Measurements from ENCODE around the gene TMF1. TPM values are rescaled to one million over a fixed set of nuclear protein-coding genes. Genes with fewer than 3 reads are reported as not detected.

Gene TMF1
- total RNA-seq, 2 donors from 2014 or later: 32.2 to 41.9 TPM

DNA sequence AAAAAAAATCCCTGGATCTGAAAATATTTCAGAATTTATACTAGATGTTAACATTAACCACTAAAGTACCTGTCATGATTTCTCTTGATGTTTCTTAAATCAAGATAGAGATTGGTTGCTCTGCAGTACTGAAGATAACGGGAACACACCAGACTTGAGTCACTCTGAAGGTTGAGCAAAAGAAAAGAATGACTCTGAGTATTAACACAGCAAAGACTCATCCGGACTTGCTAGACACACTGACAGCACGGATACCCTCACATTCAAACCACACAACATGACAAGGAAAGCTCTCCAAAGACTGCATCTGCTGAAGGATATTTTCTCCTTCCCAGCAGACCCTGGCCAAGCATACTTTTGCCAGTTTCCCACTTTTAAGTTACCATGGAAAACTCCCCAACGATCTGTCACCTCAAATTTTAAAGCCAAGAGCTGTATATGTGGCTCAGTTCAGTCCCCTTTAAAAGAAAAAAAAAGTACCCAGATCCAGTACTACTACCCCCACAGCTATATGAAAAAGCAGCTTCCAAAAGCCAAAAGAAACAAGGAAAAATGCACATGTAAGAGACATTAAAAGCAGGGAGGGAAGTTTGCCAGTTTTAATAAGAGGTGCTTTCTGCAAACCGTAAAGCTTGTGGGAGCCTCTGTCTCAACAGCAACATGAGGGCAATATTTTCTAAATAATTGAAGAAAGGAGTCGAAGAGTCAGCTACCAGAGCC lies 46.9 kb downstream of the TMF1 start:
- Mint-ChIP-seq H3K4me1 (ENCODE audit: low read depth) (no peaks in the 10 kb centered on the region), H3K4me3 (no peak overlapping the region), H3K27me3 (ENCODE audit: low read depth) (no peaks in the 10 kb centered on the region), H3K27ac (no peak overlapping the region), H3K36me3 (ENCODE audit: insufficient read depth in 2 of 2) (peaks cover 3 to 7% of the 10 kb centered on the region in 2 donors), H3K9me3 (no peaks in the 10 kb centered on the region)
- ATAC-seq (replicated peaks in 1 of 2) (no peak), DNase-seq (no peak)

DNA sequence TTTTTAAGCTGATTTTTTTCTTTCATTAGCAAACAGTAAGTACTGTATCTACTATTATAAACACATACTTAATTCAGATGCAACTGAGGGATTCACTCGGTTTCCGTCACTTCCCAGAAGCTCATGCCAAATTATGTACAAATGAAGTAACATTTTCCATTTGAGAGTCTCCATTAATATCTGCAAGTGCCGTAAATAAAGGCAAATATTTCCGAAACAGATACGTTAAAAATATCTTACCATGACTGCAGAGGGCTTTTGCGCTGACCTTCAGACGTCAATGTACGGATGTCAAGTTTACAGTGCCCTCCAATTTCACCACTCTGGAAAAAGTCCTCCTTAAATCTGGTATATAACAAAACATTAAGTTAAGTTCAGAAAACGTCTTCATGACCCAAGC lies 48.0 kb downstream of the TMF1 start:
- Mint-ChIP-seq H3K4me1 (ENCODE audit: low read depth) (no peaks in the 10 kb centered on the region), H3K36me3 (ENCODE audit: insufficient read depth in 2 of 2) (peaks cover 3 to 7% of the 10 kb centered on the region in 2 donors), H3K4me3 (no peak overlapping the region), H3K27ac (no peak overlapping the region), H3K9me3 (no peaks in the 10 kb centered on the region), H3K27me3 (ENCODE audit: low read depth) (no peaks in the 10 kb centered on the region)
- DNase-seq (no peak), ATAC-seq (replicated peaks in 1 of 2) (no peak)

DNA sequence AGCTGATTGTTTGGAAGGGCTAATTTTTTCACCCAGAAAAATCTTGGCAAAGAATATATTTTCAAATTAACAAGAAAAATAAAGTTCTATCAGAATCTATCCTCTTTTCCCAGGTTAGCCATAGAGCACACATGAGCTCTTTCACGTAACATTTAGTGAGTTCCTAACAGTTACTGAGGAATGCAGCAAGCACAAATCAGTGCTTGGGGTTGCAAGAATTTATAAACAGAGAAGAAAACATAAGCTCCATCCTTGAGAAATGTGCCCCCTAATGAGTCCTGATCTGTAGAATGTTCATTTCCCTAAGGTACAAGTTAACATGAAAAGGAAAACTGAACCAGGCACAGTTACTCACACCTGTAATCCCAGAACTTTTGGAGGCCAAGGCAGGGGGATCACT lies 52.5 kb downstream of the TMF1 start:
- Mint-ChIP-seq H3K4me3 (no peak overlapping the region), H3K27me3 (ENCODE audit: low read depth) (no peaks in the 10 kb centered on the region), H3K4me1 (ENCODE audit: low read depth) (peaks cover 7% of the 10 kb centered on the region), H3K27ac (peak overlapping the region; percentile 80), H3K36me3 (ENCODE audit: insufficient read depth in 2 of 2) (peaks cover 8% of the 10 kb centered on the region in 2 donors), H3K9me3 (no peaks in the 10 kb centered on the region)
- ATAC-seq (replicated peaks in 1 of 2) (no peak), DNase-seq (no peak)

DNA sequence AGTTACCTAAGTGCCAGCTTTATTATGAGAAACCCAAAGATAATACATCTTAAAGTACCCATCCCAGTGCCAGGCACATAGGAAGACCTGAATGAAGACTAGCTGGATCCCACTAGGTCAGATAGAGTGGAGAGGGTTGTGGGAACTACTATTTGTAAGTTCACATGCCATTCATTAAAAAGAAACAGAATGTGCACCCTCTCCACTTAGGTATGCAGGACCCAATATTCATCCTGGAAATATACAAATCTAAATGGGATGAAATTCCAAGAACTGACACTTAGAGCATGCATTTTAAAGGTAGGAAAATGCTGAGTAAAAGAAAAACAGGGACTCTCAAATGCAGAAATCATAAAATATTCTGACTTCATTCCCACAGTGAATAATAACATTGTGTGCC lies 53.0 kb downstream of the TMF1 start:
- no peak for ATAC-seq (replicated peaks in 1 of 2)
- no peak for DNase-seq
- Mint-ChIP-seq H3K27me3 (ENCODE audit: low read depth) (no peaks in the 10 kb centered on the region), H3K9me3 (no peaks in the 10 kb centered on the region), H3K27ac (no peak overlapping the region), H3K36me3 (ENCODE audit: insufficient read depth in 2 of 2) (peaks cover 8% of the 10 kb centered on the region in 2 donors), H3K4me1 (ENCODE audit: low read depth) (peaks cover 7% of the 10 kb centered on the region), H3K4me3 (no peak overlapping the region)

- H3K27ac Mint-ChIP-seq: peak overlapping the region; percentile 38
- peak overlapping the region in 1 of 2 donors; percentile 59 for H3K4me3 Mint-ChIP-seq
- H3K4me1 Mint-ChIP-seq (ENCODE audit: low read depth): peaks cover 7% of the 10 kb centered on the region
- H3K36me3 Mint-ChIP-seq (ENCODE audit: insufficient read depth in 2 of 2): peaks cover 13% of the 10 kb centered on the region in 2 donors
- DNase-seq: no peak
- H3K27me3 Mint-ChIP-seq (ENCODE audit: low read depth): no peaks in the 10 kb centered on the region
- no peaks in the 10 kb centered on the region for H3K9me3 Mint-ChIP-seq
- peak; percentile 77 to 84 for ATAC-seq (replicated peaks in 1 of 2)
Observed at GRCh38 chr3:68997887-68998286, 54.2 kb downstream of the TMF1 start.

- ATAC-seq (replicated peaks in 1 of 2) (peak; percentile 72 to 84), DNase-seq (peak; percentile 13 to 25)
- Mint-ChIP-seq H3K27me3 (ENCODE audit: low read depth) (no peaks in the 10 kb centered on the region), H3K27ac (peak overlapping the region; percentile 35), H3K36me3 (ENCODE audit: insufficient read depth in 2 of 2) (peaks cover 13 to 15% of the 10 kb centered on the region in 2 donors), H3K4me1 (ENCODE audit: low read depth) (peaks cover 7% of the 10 kb centered on the region), H3K9me3 (no peaks in the 10 kb centered on the region), H3K4me3 (peak overlapping the region in 1 of 2 donors; percentile 38)
Observed at GRCh38 chr3:68996356-68996995, 55.7 kb downstream of the TMF1 start.

- ATAC-seq (replicated peaks in 1 of 2): no peak
- Mint-ChIP-seq H3K4me3 (no peak overlapping the region), H3K9me3 (no peaks in the 10 kb centered on the region), H3K4me1 (ENCODE audit: low read depth) (peaks cover 7% of the 10 kb centered on the region), H3K27ac (no peak overlapping the region), H3K27me3 (ENCODE audit: low read depth) (no peaks in the 10 kb centered on the region), H3K36me3 (ENCODE audit: insufficient read depth in 2 of 2) (peaks cover 17 to 32% of the 10 kb centered on the region in 2 donors)
- DNase-seq: no peak
Observed at GRCh38 chr3:68988740-68989139, 63.4 kb downstream of the TMF1 start.

- no peak for DNase-seq
- Mint-ChIP-seq H3K4me3 (peak overlapping the region in 1 of 2 donors; percentile 15), H3K36me3 (ENCODE audit: insufficient read depth in 2 of 2) (peaks cover 12 to 28% of the 10 kb centered on the region in 2 donors), H3K4me1 (ENCODE audit: low read depth) (peaks cover 7% of the 10 kb centered on the region), H3K27me3 (ENCODE audit: low read depth) (no peaks in the 10 kb centered on the region), H3K27ac (peak overlapping the region; percentile 66), H3K9me3 (no peaks in the 10 kb centered on the region)
- peak in 1 of 2 donors; percentile 56 for ATAC-seq (replicated peaks in 1 of 2)
Observed at GRCh38 chr3:68987322-68987721, 64.8 kb downstream of the TMF1 start.

- H3K27ac Mint-ChIP-seq: peak overlapping the region; percentile 33
- H3K9me3 Mint-ChIP-seq: no peaks in the 10 kb centered on the region
- DNase-seq (no peak), ATAC-seq (replicated peaks in 1 of 2) (peak; percentile 44 to 85)
- no peaks in the 10 kb centered on the region for H3K27me3 Mint-ChIP-seq (ENCODE audit: low read depth)
- peaks cover 7% of the 10 kb centered on the region for H3K4me1 Mint-ChIP-seq (ENCODE audit: low read depth)
- H3K36me3 Mint-ChIP-seq (ENCODE audit: insufficient read depth in 2 of 2): peaks cover 12 to 25% of the 10 kb centered on the region in 2 donors
- H3K4me3 Mint-ChIP-seq: no peak overlapping the region
Observed at GRCh38 chr3:68986496-68987208, 65.5 kb downstream of the TMF1 start.

GRCh38 chr3:68985146-68985790 lies 66.9 kb downstream of the TMF1 start:
- Mint-ChIP-seq H3K27me3 (ENCODE audit: low read depth) (no peaks in the 10 kb centered on the region), H3K4me3 (no peak overlapping the region), H3K36me3 (ENCODE audit: insufficient read depth in 2 of 2) (peaks cover 12 to 21% of the 10 kb centered on the region in 2 donors), H3K27ac (no peak overlapping the region), H3K9me3 (no peaks in the 10 kb centered on the region), H3K4me1 (ENCODE audit: low read depth) (peaks cover 7% of the 10 kb centered on the region)
- DNase-seq (no peak), ATAC-seq (replicated peaks in 1 of 2) (no peak)

DNA sequence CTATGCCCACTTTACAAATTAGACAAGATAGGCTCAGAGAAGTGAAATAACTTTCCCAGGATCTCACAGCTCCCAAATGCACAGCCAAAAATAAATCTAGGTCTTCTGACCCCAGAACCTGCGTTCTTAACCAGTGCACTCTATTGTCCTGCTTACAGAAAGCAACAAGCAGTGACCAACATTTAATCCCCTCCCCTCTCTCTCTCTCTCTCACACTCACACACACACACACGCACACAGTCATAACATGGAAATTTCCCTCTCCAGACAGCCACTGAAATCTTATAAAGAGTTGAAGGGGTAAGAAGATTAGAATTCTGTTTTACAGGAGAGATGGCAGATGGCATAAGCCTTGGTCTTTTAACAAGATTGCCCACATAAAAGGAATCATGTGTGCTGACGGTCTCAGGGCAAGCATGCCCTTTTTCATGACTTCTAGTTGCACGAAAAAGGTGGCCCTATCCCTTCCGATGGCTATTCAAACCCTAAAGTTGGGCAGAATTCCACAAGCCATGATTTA lies 68.1 kb downstream of the TMF1 start:
- ATAC-seq (replicated peaks in 1 of 2) (no peak), DNase-seq (no peak)
- Mint-ChIP-seq H3K27me3 (ENCODE audit: low read depth) (no peaks in the 10 kb centered on the region), H3K36me3 (ENCODE audit: insufficient read depth in 2 of 2) (peaks cover 12 to 21% of the 10 kb centered on the region in 2 donors), H3K4me1 (ENCODE audit: low read depth) (peaks cover 7% of the 10 kb centered on the region), H3K27ac (no peak overlapping the region), H3K4me3 (no peak overlapping the region), H3K9me3 (no peaks in the 10 kb centered on the region)

GRCh38 chr3:68977486-68978167 lies 74.5 kb downstream of the TMF1 start:
- no peak for ATAC-seq (replicated peaks in 1 of 2)
- no peaks in the 10 kb centered on the region for H3K9me3 Mint-ChIP-seq
- peaks cover 0 to 3% of the 10 kb centered on the region in 2 donors for H3K36me3 Mint-ChIP-seq (ENCODE audit: insufficient read depth in 2 of 2)
- no peak for DNase-seq
- H3K27ac Mint-ChIP-seq: no peak overlapping the region
- H3K4me1 Mint-ChIP-seq (ENCODE audit: low read depth): no peaks in the 10 kb centered on the region
- H3K4me3 Mint-ChIP-seq: no peak overlapping the region
- H3K27me3 Mint-ChIP-seq (ENCODE audit: low read depth): no peaks in the 10 kb centered on the region

All from activated T-cell treated with anti-CD3 and anti-CD28 coated beads, Interleukin-2, amount 50 U/mL, for 72 hours (primary cell).